Measurements from ENCODE around the gene SYTL3. TPM values are rescaled to one million over a fixed set of nuclear protein-coding genes. Genes with fewer than 3 reads are reported as not detected.
A peak's percentile ranks its signal among the peaks of the same experiment; 100 is the strongest.

The SYTL3 gene
- total and polyA plus RNA-seq, 10 donors, result 5.9 to 48.3 (median 17.9) TPM

DNA sequence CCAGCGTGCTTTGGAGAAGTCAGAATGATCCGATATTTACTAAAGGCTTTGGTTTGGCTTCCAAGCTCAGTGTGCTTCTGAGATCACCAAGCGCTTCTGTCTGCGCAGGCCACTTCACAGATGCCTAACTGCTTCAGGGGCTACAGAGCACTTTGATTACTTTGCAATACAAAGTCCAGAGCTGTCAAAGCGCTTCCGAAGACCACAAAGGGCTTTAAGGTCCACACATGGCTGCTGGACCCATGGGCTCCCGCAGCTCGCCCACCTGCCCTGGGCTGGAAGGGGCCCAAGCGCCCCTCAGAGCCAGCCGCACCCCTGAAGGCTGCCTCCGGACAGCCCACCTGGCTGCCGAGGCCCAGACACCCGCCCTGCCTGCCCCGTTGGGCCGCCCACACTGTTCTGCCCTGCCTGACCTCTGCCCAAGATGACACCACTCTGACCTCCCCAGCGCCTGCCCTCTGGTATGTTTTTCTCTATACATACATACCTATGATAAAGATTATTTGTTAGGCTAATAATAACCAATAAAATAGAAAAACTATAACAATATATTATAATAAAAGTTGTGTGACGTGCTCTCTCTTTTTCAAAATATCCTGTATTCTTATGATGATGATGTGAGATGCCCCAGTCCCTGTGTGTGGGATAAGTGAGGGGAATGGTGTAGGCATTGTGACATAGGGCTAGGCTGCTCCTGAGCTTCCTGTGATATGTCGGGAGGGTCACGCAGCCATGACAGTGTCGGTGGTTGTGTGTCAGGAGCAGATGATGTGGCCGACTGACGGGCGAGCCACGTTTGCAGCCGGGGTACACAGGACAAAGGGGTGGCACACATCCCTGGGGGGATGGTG is 27.9 kb upstream of the SYTL3 start:
- Histone ChIP-seq H3K9me3 (no peaks in the 10 kb centered on the region), H3K27me3 (replicated peaks in 1 of 7) (no peaks in the 10 kb centered on the region), H3K4me1 (peaks cover 0 to 7% (median 1%) of the 10 kb centered on the region in 6 donors), H3K27ac (peak overlapping the region in 5 of 8 donors; percentile 34 to 53 (median 46)), H3K36me3 (peaks cover 0 to 88% (median 43%) of the 10 kb centered on the region in 6 donors), H3K4me3 (peak overlapping the region in 1 of 8 donors; percentile 33)
- no peak for DNase-seq
- TF ChIP-seq, protein P1, sequence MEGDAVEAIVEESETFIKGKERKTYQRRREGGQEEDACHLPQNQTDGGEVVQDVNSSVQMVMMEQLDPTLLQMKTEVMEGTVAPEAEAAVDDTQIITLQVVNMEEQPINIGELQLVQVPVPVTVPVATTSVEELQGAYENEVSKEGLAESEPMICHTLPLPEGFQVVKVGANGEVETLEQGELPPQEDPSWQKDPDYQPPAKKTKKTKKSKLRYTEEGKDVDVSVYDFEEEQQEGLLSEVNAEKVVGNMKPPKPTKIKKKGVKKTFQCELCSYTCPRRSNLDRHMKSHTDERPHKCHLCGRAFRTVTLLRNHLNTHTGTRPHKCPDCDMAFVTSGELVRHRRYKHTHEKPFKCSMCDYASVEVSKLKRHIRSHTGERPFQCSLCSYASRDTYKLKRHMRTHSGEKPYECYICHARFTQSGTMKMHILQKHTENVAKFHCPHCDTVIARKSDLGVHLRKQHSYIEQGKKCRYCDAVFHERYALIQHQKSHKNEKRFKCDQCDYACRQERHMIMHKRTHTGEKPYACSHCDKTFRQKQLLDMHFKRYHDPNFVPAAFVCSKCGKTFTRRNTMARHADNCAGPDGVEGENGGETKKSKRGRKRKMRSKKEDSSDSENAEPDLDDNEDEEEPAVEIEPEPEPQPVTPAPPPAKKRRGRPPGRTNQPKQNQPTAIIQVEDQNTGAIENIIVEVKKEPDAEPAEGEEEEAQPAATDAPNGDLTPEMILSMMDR (IDR thresholded peaks at IDR 0.05 in 8 of 11, conservative IDR thresholded peaks at IDR 0.05 in 3 of 11), result no peak
- peak in 2 of 3 donors; percentile 19 to 31 for TF ChIP-seq POLR2AphosphoS5 (IDR thresholded peaks at IDR 0.05)
- WGBS, 5 donors, result 88 to 94% (median 93%) methylated on average over 23 to 25 of the region's 25 CpGs
- intact Hi-C loops (cut with DNase I; ENCODE audit: low total_unique reads), result no loop called here

DNA sequence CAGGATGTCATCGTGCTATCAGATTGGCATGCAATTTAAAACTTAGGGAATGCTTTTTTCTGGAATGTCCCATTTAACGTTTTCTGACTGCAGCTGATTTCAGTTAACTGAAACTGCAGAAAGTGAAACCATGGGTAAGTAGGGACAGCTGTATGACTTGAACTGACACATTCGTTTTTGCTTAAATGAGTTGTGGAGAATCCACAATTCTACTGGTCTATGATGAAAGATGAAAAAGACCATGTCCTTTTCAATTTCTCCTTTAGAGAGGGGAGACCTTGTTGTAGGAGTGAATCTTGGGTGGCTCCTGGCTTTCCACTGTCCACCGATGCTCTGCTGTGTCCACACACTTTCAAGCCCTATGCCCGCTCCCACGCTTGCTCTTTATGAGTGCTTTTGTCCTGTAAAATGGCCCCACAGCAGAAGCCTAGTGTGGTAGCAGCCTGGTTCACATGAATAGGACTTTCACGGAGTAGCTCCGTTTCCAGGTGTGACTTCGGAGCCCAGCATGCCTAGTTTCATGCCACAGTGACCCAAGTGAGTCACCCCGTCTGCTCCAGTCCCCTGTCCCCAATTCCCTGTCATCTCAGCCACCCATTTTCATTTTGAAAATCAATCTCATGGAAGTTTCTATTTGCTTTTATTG is 27.2 kb upstream of the SYTL3 start:
- DNase-seq, result no peak
- H3K27ac ChIP-seq, result peak overlapping the region in 6 of 8 donors; percentile 11 to 53 (median 45)
- intact Hi-C loops (cut with DNase I; ENCODE audit: low total_unique reads), result no loop called here
- WGBS, 5 donors, result 78 to 86% (median 85%) methylated on average over 10 of the region's 10 CpGs
- H3K4me3 ChIP-seq, result peak overlapping the region in 1 of 8 donors; percentile 33
- TF ChIP-seq POLR2AphosphoS5 (IDR thresholded peaks at IDR 0.05) (no peak), POLR2A (IDR thresholded peaks at IDR 0.05) (no peak)
- TF ChIP-seq, protein P1 (IDR thresholded peaks at IDR 0.05 in 8 of 11, conservative IDR thresholded peaks at IDR 0.05 in 3 of 11), result no peak
- peaks cover 0 to 94% (median 46%) of the 10 kb centered on the region in 6 donors for H3K36me3 ChIP-seq
- no peaks in the 10 kb centered on the region for H3K9me3 ChIP-seq
- H3K4me1 ChIP-seq, result peaks cover 0 to 7% (median 1%) of the 10 kb centered on the region in 6 donors
- H3K27me3 ChIP-seq (replicated peaks in 1 of 7), result no peaks in the 10 kb centered on the region

DNA sequence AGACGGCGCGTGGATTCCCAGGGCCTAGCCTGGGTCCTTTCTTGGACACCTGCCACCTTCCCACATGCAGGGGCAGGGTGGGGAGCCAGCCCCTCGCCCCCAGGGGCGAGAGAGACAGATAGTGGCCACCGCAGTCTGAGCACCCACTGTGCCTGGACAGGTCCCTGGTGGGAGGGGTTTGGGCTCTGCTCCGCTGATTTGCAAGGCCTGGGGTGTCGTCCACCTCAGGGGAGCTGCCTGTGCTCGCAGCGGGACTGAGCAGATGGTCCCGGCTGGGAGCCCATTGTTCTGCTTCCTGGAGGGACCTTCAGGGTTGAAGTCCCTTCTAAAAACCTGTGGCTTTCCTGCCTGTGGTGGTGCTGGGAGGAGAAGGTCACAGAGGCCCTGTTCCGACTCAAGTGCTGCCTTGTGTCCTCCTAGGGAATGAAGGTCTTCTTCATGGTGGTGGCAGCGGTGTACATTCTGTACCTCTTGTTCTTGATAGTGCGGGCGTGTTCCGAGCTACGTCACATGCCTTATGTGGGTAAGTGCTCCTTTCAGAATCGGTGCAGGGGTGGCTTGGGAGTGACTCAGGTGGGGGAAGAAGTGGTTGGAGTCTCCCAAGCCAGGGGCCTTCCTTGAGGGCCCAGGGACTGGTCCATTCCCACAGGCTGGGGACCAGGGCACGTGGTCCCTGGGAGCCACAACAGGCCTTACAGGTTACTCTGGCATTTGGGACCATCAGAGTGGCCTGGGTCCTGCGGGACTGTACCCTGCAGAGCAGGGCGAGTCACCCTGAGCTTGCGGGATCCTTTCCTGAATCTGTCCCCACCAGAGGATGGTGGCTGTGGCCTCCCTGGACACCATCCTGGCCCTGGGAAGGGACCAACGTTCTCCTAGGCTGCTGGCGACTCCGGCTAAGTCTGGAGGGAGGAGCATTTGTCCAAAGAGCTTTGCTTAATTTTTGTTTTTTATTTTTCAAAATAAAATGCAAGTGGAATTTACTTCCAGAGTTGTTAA is 24.9 kb upstream of the SYTL3 start:
- Histone ChIP-seq H3K27me3 (replicated peaks in 1 of 7) (no peaks in the 10 kb centered on the region), H3K4me1 (peaks cover 0 to 7% (median 1%) of the 10 kb centered on the region in 6 donors), H3K4me3 (no peak overlapping the region), H3K9me3 (no peaks in the 10 kb centered on the region), H3K36me3 (peaks cover 0 to 100% (median 47%) of the 10 kb centered on the region in 6 donors), H3K27ac (no peak overlapping the region)
- TF ChIP-seq, protein P1 (IDR thresholded peaks at IDR 0.05 in 8 of 11, conservative IDR thresholded peaks at IDR 0.05 in 3 of 11), result no peak
- TF ChIP-seq POLR2A (IDR thresholded peaks at IDR 0.05) (no peak), POLR2AphosphoS5 (IDR thresholded peaks at IDR 0.05) (no peak)
- no peak for DNase-seq
- 91 to 96% (median 94%) methylated on average over 20 to 25 of the region's 25 CpGs for WGBS, 5 donors
- intact Hi-C loops (cut with DNase I; ENCODE audit: low total_unique reads), result no loop called here

All from spleen (tissue), 11 donors.